IMR-90 (cell line): ENCODE data around the gene TPR. TPM values are rescaled to one million over a fixed set of nuclear protein-coding genes. Genes with fewer than 3 reads are reported as not detected.
"Not testable (repeated sequence)": the region's sequence is repeated elsewhere in the genome, so short reads cannot be mapped to it uniquely, and the experiment has no call there.

ENCODE experiments used
- ATAC-seq: fragments of 200-7000 bp; cut with Tn5 transposase; 2 replicates; pipeline ENCODE4 v1.9.1; 2020; ENCODE audit warnings: low read depth, mild to moderate bottlenecking, moderate library complexity
- BruUV-seq: library from RNA; stranded (reverse); fragments of 400-500 nt; replicated peaks from 2 replicates; lab custom pipeline; 2021; lab: Mats Ljungman, UMichigan
- CTCF ChIA-PET: fragments of 300-600 bp; formaldehyde crosslinking; extraction: SDS; loops from one replicate; lab custom pipeline; 2021; ENCODE audit warnings: antibody characterized with exemption; lab: Yijun Ruan, JAX
- POLR2A ChIA-PET: fragments of 300-600 bp; sonication (Branson Sonifier 250); formaldehyde crosslinking; loops from one replicate; lab custom pipeline; 2022; ENCODE audit warnings: antibody characterized with exemption; ENCODE audit not compliant: unreplicated experiment; lab: Charles Lee
- DNase-seq: peaks from one replicate; pipeline ENCODE4 v3.0.0; 2013
- H2AFZ ChIP-seq: replicated peaks from 2 replicates; pipeline ENCODE3; 2013; ENCODE audit warnings: low read length, mild to moderate bottlenecking; ENCODE audit not compliant: poor library complexity
- H2AK5ac ChIP-seq: 2 replicates; pipeline ENCODE4 v1.6.1; 2013; ENCODE audit warnings: low read depth, low read length, inconsistent platforms
- H2AK9ac ChIP-seq: replicated peaks from 2 replicates; pipeline ENCODE3; 2013; ENCODE audit warnings: mild to moderate bottlenecking, low read depth, low read length, moderate library complexity; ENCODE audit not compliant: poor library complexity
- H2BK120ac ChIP-seq: 2 replicates; pipeline ENCODE4 v1.6.1; 2013; ENCODE audit warnings: low read depth, low read length, inconsistent platforms
- H2BK15ac ChIP-seq: 3 replicates; pipeline ENCODE4 v1.6.1; 2013; ENCODE audit warnings: low read depth, low read length, inconsistent platforms
- H2BK20ac ChIP-seq: 2 replicates; pipeline ENCODE4 v1.6.1; 2013; ENCODE audit warnings: low read depth, mild to moderate bottlenecking, inconsistent platforms, low read length, moderate library complexity
- H2BK5ac ChIP-seq: 2 replicates; pipeline ENCODE4 v1.6.1; 2013; ENCODE audit warnings: mild to moderate bottlenecking, low read depth, low read length, inconsistent platforms; ENCODE audit not compliant: poor library complexity, severe bottlenecking
- H3K14ac ChIP-seq: replicated peaks from 2 replicates; pipeline ENCODE4 v1.6.1; 2013; ENCODE audit warnings: low read depth, low read length, inconsistent platforms
- H3K18ac ChIP-seq: 2 replicates; pipeline ENCODE4 v1.6.1; 2013; ENCODE audit warnings: low read depth, low read length, control low read depth
- H3K23ac ChIP-seq: 2 replicates; pipeline ENCODE4 v1.6.1; 2013; ENCODE audit warnings: low read depth, low read length, inconsistent platforms
- H3K27ac ChIP-seq: 2 replicates; pipeline ENCODE4 v1.5.1; 2013; ENCODE audit warnings: mild to moderate bottlenecking, control low read depth, low read length; ENCODE audit not compliant: insufficient read depth
- H3K27me3 ChIP-seq: 2 replicates; pipeline ENCODE4 v1.6.1; 2013; ENCODE audit warnings: low read length; ENCODE audit not compliant: control insufficient read depth, insufficient read depth
- H3K36me3 ChIP-seq: 2 replicates; pipeline ENCODE4 v1.6.1; 2013; ENCODE audit warnings: low read length, mixed read lengths; ENCODE audit not compliant: control insufficient read depth, insufficient read depth
- H3K4ac ChIP-seq: 2 replicates; pipeline ENCODE4 v1.6.1; 2013; ENCODE audit warnings: low read depth, low read length, inconsistent platforms
- H3K4me1 ChIP-seq: 2 replicates; pipeline ENCODE4 v1.6.1; 2013; ENCODE audit warnings: low read length, mixed read lengths; ENCODE audit not compliant: control insufficient read depth, insufficient read depth
- H3K4me2 ChIP-seq: 2 replicates; pipeline ENCODE4 v1.6.1; 2013; ENCODE audit warnings: low read depth, mild to moderate bottlenecking, control low read depth, low read length, moderate library complexity
- H3K4me3 ChIP-seq: 2 replicates; pipeline ENCODE4 v1.5.1; 2013; ENCODE audit warnings: low read depth, mild to moderate bottlenecking, control low read depth, low read length, moderate library complexity; ENCODE audit not compliant: insufficient read depth
- H3K56ac ChIP-seq: 2 replicates; pipeline ENCODE4 v1.6.1; 2013; ENCODE audit warnings: low read length, inconsistent platforms; ENCODE audit not compliant: insufficient read depth; ENCODE audit errors: extremely low read depth
- H3K79me1 ChIP-seq, 2 experiments: 2 replicates each; pipeline ENCODE4 v1.6.1; 2013; ENCODE audit warnings: low read length in 2 of 2, inconsistent platforms in 1 of 2, low read depth in 1 of 2
- H3K9ac ChIP-seq: 2 replicates; pipeline ENCODE4 v1.6.1; 2013; ENCODE audit warnings: low read depth, low read length, control low read depth
- H3K9me1 ChIP-seq: 2 replicates; pipeline ENCODE4 v1.6.1; 2013; ENCODE audit warnings: low read length, inconsistent platforms; ENCODE audit not compliant: insufficient read depth
- H3K9me3 ChIP-seq: 2 replicates; pipeline ENCODE4 v1.6.1; 2013; ENCODE audit warnings: low read length; ENCODE audit not compliant: control insufficient read depth, insufficient read depth
- H4K20me1 ChIP-seq: 2 replicates; pipeline ENCODE4 v1.6.1; 2013; ENCODE audit warnings: low read length, inconsistent platforms; ENCODE audit not compliant: insufficient read depth
- H4K5ac ChIP-seq: 2 replicates; pipeline ENCODE4 v1.6.1; 2013; ENCODE audit warnings: mild to moderate bottlenecking, low read depth, low read length, control low read depth
- H4K8ac ChIP-seq, 2 experiments: 2 replicates each; pipeline ENCODE4 v1.6.1; 2013; ENCODE audit warnings: low read depth in 2 of 2, low read length in 2 of 2, control low read depth in 1 of 2, inconsistent platforms in 1 of 2
- H4K91ac ChIP-seq: 2 replicates; pipeline ENCODE4 v1.6.1; 2013; ENCODE audit warnings: low read depth, low read length, inconsistent platforms; ENCODE audit not compliant: insufficient read depth
- WGBS, 2 experiments: methylation state at CpG; one replicate each; pipeline versions ENCODE4 v1.1.5 to v1.1.7; 2013; ENCODE audit warnings: missing lambda C conversion rate in 2 of 2; ENCODE audit not compliant: insufficient read length in 1 of 2; ENCODE audit errors: extremely low coverage in 2 of 2; 5-methylcytosine and 5-hydroxymethylcytosine counted together
- dilution Hi-C: fragments of 300-500 bp; cut with HindIII; formaldehyde crosslinking; loops from one replicate; pipeline ENCODE4 v1.14.3; 2018; ENCODE audit warnings: low sequenced_read_pairs; ENCODE audit not compliant: unreplicated experiment
- in situ Hi-C: fragments of 300-500 bp; cut with MboI; formaldehyde crosslinking; loops from 3 replicates; pipeline ENCODE4 v1.14.3; 2019; ENCODE audit warnings: low sequenced_read_pairs, inconsistent platforms, mixed read lengths
- intact Hi-C: fragments of 100-400 bp; cut with micrococcal nuclease; formaldehyde crosslinking; loops from 2 replicates; pipeline ENCODE4 v1.10.0; 2022
- polyA plus RNA-seq, 3 experiments: library from polyadenylated mRNA; depleted of rRNA; stranded (reverse); fragments of >200 nt; gene quantifications; 2 replicates each; pipeline ENCODE4 v1.2.3, GENCODE V29; 2012; ENCODE audit warnings: low replicate concordance in 1 of 3
- total RNA-seq: library from RNA; depleted of rRNA; stranded (reverse); fragments of >200 nt; gene quantifications from 2 replicates; pipeline ENCODE4 v1.2.3, GENCODE V29; 2012

TPR gene
- total and polyA plus RNA-seq, 2 of the 4 experiments (the other 2 are of a cell fraction) = 38.2 to 60.4 TPM

DNA sequence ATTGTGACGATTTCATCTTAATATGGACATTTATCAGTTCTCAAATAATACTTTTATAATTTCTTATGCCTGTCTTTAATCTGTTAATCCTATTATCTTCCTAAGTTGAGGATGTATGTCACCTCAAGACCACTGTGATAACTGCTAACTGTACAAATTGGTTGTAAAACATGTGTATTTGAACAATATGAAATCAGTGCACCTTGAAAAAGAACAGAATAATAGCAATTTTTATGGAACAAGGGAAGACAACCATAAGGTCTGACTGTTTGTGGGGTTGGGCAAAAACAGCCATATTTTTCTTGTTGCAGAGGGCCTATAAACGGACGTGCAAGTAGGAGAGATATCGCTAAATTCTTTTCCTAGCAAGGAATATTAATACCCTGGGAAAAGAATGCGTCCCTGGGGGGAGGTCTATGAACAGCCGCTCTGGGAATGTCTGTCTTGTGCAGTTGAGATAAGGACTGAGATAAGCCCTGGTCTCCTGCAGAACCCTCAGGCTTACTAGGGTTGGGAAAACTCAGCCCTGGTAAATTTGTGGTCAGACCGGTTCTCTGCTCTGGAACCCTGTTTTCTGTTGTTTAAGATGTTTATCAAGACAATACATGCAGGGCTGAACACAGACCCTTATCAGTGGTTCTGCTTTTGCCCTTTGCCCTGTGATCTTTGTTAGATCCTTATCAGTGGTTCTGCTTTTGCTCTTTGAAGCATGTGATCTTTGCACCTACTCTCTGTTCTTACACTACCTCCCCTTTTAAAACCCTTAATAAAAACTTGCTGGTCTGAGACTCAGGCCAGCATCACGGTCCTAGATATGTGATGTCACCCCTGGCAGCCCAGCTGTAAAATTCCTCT, 27.0 kb downstream of the TPR start:
- H3K56ac ChIP-seq, H2BK5ac ChIP-seq, H3K9ac ChIP-seq, H2AFZ ChIP-seq, H3K79me1 ChIP-seq, POLR2A ChIA-PET, H4K8ac ChIP-seq, H3K18ac ChIP-seq, H3K27ac ChIP-seq, BruUV-seq, intact Hi-C loops, H2BK15ac ChIP-seq, ATAC-seq, H4K91ac ChIP-seq, H3K4me2 ChIP-seq, H3K9me1 ChIP-seq, H3K4me3 ChIP-seq, H2BK20ac ChIP-seq, DNase-seq, H2BK120ac ChIP-seq, H3K23ac ChIP-seq, in situ Hi-C loops, H4K5ac ChIP-seq, H3K4me1 ChIP-seq, H2AK5ac ChIP-seq, H2AK9ac ChIP-seq, H3K14ac ChIP-seq, H3K9me3 ChIP-seq, H4K20me1 ChIP-seq, H3K27me3 ChIP-seq, dilution Hi-C loops, CTCF ChIA-PET, H3K4ac ChIP-seq: not testable (repeated sequence)
- H3K36me3 ChIP-seq = peaks cover 34% of the 10 kb centered on the region
- 100% methylated on average over 1 of the region's 8 CpGs; no CpG with 5 or more reads in 1 of the 2 experiments for WGBS, 2 experiments
